Ovary (tissue), 3 donors: Measurements from ENCODE around the gene RSU1.

Experiments
- CTCF ChIP-seq, 3 donors: fragments of 450-650 bp in 2 of 3; fragments of 200-600 bp in 1 of 3; IDR thresholded peaks; one replicate each; pipeline versions ENCODE4 v1.5.1 to v1.8.0; 2016 to 2022; ENCODE audit warnings: antibody characterized with exemption in 3 of 3, mild to moderate bottlenecking in 1 of 3
- POLR2A ChIP-seq: fragments of 450-650 bp; IDR thresholded peaks from one replicate; pipeline ENCODE4 v1.6.1; 2017; ENCODE audit warnings: antibody characterized with exemption, mild to moderate bottlenecking, moderate library complexity
- donor health status: DM: no; HTN: no; CAD: no.

- TF ChIP-seq POLR2A, result no peak
- TF ChIP-seq CTCF (IDR thresholded peaks at IDR 0.05), result no peak
Measured at GRCh38 chr10:16565604-16566003, 251.6 kb downstream of the RSU1 start.
